ENCODE measurements around the gene KIAA1191. TPM values are rescaled to one million over a fixed set of nuclear protein-coding genes. Genes with fewer than 3 reads are reported as not detected.

The KIAA1191 gene
- total and polyA plus RNA-seq, 7 experiments from 2014 or later, result 43.1 to 76.6 (median 60.5) TPM

- Histone ChIP-seq H3K9me3 (ENCODE audit: control insufficient read depth in 2 of 3, low read length in 3 of 3) (no peaks in the 10 kb centered on the region), H3K27ac (ENCODE audit: low read depth, low read length) (no peak overlapping the region), H3K36me3 (ENCODE audit: control insufficient read depth in 2 of 3, insufficient read depth in 3 of 3, low read length in 3 of 3) (peaks cover 0 to 9% (median 0%) of the 10 kb centered on the region in 3 experiments), H3K4me1 (ENCODE audit: control insufficient read depth in 2 of 2, insufficient read depth in 2 of 2, low read length in 2 of 2) (peaks cover 0 to 6% of the 10 kb centered on the region in 2 donors), H3K4me3 (ENCODE audit: low read length) (no peak overlapping the region), H3K27me3 (ENCODE audit: control insufficient read depth in 2 of 2, insufficient read depth in 2 of 2, low read length in 2 of 2) (no peaks in the 10 kb centered on the region)
- Mint-ChIP-seq H3K36me3 (peaks cover 0 to 16% (median 7%) of the 10 kb centered on the region in 5 donors), H3K27ac (no peak overlapping the region), H3K4me3 (no peak overlapping the region), H3K4me1 (peaks cover 5 to 15% (median 8%) of the 10 kb centered on the region in 7 donors), H3K9me3 (peaks cover 0 to 2% (median 0%) of the 10 kb centered on the region in 11 donors), H3K27me3 (no peaks in the 10 kb centered on the region)
- ChIA-PET CTCF (no interaction called here), POLR2A (interaction anchor here (0.7 to 1.1 kb wide), 2 partner anchors 9 to 17 kb away, joined by 3 read pairs; no protein-coding TSS in a partner anchor)
- ATAC-seq (no peak), DNase-seq (no peak)
- intact Hi-C loops (cut with micrococcal nuclease), result loop anchor here (10.0 kb wide), 3 partner anchors 575 to 1835 kb away; partner anchors contain the start of genes HNRNPAB (in 1 of the 2) and HRH2 (in 1 of the 2)
Measured at GRCh38 chr5:176369934-176370711, 8.6 kb upstream of the KIAA1191 start.

- Mint-ChIP-seq H3K27ac (no peak overlapping the region), H3K4me1 (peaks cover 6 to 18% (median 12%) of the 10 kb centered on the region in 7 donors), H3K4me3 (no peak overlapping the region), H3K9me3 (peaks cover 0 to 2% (median 0%) of the 10 kb centered on the region in 11 donors), H3K36me3 (peaks cover 0 to 15% (median 7%) of the 10 kb centered on the region in 5 donors), H3K27me3 (no peaks in the 10 kb centered on the region)
- POLR2A ChIA-PET, result interaction anchor here (1.0 kb wide), 1 partner anchor 20 kb away, joined by 4 read pairs; the partner anchor contains the start of genes HIGD2A and NOP16
- H3K27me3 ChIP-seq (ENCODE audit: control insufficient read depth in 2 of 2, insufficient read depth in 2 of 2, low read length in 2 of 2), result no peaks in the 10 kb centered on the region
- intact Hi-C loops (cut with micrococcal nuclease), result loop anchor here (10.0 kb wide), 3 partner anchors 574 to 1836 kb away; partner anchors contain the start of genes HNRNPAB (in 1 of the 2) and HRH2 (in 1 of the 2)
- CTCF ChIA-PET, result interaction anchor here (0.6 to 0.7 kb wide), 2 partner anchors 134 to 591 kb away, joined by 3 read pairs; no protein-coding TSS in a partner anchor
- ATAC-seq (no peak), DNase-seq (no peak)
- peaks cover 0 to 6% (median 0%) of the 10 kb centered on the region in 3 experiments for H3K36me3 ChIP-seq (ENCODE audit: control insufficient read depth in 2 of 3, insufficient read depth in 3 of 3, low read length in 3 of 3)
- no peak overlapping the region for H3K27ac ChIP-seq (ENCODE audit: low read depth, low read length)
- H3K4me3 ChIP-seq (ENCODE audit: low read length), result no peak overlapping the region
- H3K9me3 ChIP-seq (ENCODE audit: control insufficient read depth in 2 of 3, low read length in 3 of 3), result no peaks in the 10 kb centered on the region
- peaks cover 6 to 12% of the 10 kb centered on the region in 2 donors for H3K4me1 ChIP-seq (ENCODE audit: control insufficient read depth in 2 of 2, insufficient read depth in 2 of 2, low read length in 2 of 2)
Measured at GRCh38 chr5:176368726-176369125, 7.2 kb upstream of the KIAA1191 start.

- intact Hi-C loops (cut with micrococcal nuclease), result loop anchor here (10.0 kb wide), 3 partner anchors 572 to 1838 kb away; partner anchors contain the start of genes HNRNPAB (in 1 of the 2) and HRH2 (in 1 of the 2)
- Mint-ChIP-seq H3K4me3 (peak overlapping the region; percentile 64 to 85 (median 80)), H3K36me3 (peaks cover 0 to 14% (median 7%) of the 10 kb centered on the region in 5 donors), H3K27ac (peak overlapping the region in 6 of 9 donors; percentile 4 to 72 (median 54)), H3K27me3 (no peaks in the 10 kb centered on the region), H3K9me3 (peaks cover 0 to 2% (median 0%) of the 10 kb centered on the region in 11 donors), H3K4me1 (peaks cover 6 to 35% (median 26%) of the 10 kb centered on the region in 7 donors)
- ATAC-seq, result no peak
- Histone ChIP-seq H3K27me3 (ENCODE audit: control insufficient read depth in 2 of 2, insufficient read depth in 2 of 2, low read length in 2 of 2) (no peaks in the 10 kb centered on the region), H3K4me1 (ENCODE audit: control insufficient read depth in 2 of 2, insufficient read depth in 2 of 2, low read length in 2 of 2) (peaks cover 13 to 18% of the 10 kb centered on the region in 2 donors), H3K9me3 (ENCODE audit: control insufficient read depth in 2 of 3, low read length in 3 of 3) (no peaks in the 10 kb centered on the region), H3K36me3 (ENCODE audit: control insufficient read depth in 2 of 3, insufficient read depth in 3 of 3, low read length in 3 of 3) (peaks cover 0 to 6% (median 0%) of the 10 kb centered on the region in 3 experiments), H3K4me3 (ENCODE audit: low read length) (peak overlapping the region; percentile 79), H3K27ac (ENCODE audit: low read depth, low read length) (peak overlapping the region; percentile 71)
- ChIA-PET CTCF (interaction anchor here (1.0 kb wide), 1 partner anchor 131 kb away, joined by 3 read pairs; no protein-coding TSS in a partner anchor), POLR2A (no interaction called here)
- no peak for DNase-seq
Measured at GRCh38 chr5:176366232-176366894, 4.8 kb upstream of the KIAA1191 start.

- Histone ChIP-seq H3K27me3 (ENCODE audit: control insufficient read depth in 2 of 2, insufficient read depth in 2 of 2, low read length in 2 of 2) (no peaks in the 10 kb centered on the region), H3K9me3 (ENCODE audit: control insufficient read depth in 2 of 3, low read length in 3 of 3) (no peaks in the 10 kb centered on the region), H3K4me3 (ENCODE audit: low read length) (peak within 1 kb of the TSS; percentile 79), H3K27ac (ENCODE audit: low read depth, low read length) (peak within 1 kb of the TSS; percentile 71), H3K36me3 (ENCODE audit: control insufficient read depth in 2 of 3, insufficient read depth in 3 of 3, low read length in 3 of 3) (peaks cover 0 to 6% (median 0%) of the 10 kb centered on the region in 3 experiments), H3K4me1 (ENCODE audit: control insufficient read depth in 2 of 2, insufficient read depth in 2 of 2, low read length in 2 of 2) (peaks cover 13 to 18% of the 10 kb centered on the region in 2 donors)
- H3K27me3 Mint-ChIP-seq, result no peaks in the 10 kb centered on the region
- ATAC-seq (peak; percentile 17), DNase-seq (peak in 8 of 9 donors; percentile 29 to 78 (median 40))
- peaks cover 0 to 12% (median 7%) of the 10 kb centered on the region in 5 donors for H3K36me3 Mint-ChIP-seq
- POLR2A ChIA-PET, result interaction anchor here (1.0 kb wide), 1 partner anchor 11 kb away, joined by 3 read pairs; no protein-coding TSS in a partner anchor
- intact Hi-C loops (cut with micrococcal nuclease), result loop anchor here (1.0 to 10.0 kb wide), 7 partner anchors 23 to 1839 kb away; partner anchors contain the start of genes CLTB (in 1 of the 2), FAF2 (in 1 of the 2), HIGD2A (in 1 of the 2) and HNRNPAB (in 1 of the 2)
- H3K4me3 Mint-ChIP-seq, result peak within 1 kb of the TSS; percentile 70 to 85 (median 81)
- peak within 1 kb of the TSS; percentile 43 to 85 (median 69) for H3K27ac Mint-ChIP-seq
- peaks cover 0 to 2% (median 0%) of the 10 kb centered on the region in 11 donors for H3K9me3 Mint-ChIP-seq
- peaks cover 6 to 35% (median 26%) of the 10 kb centered on the region in 7 donors for H3K4me1 Mint-ChIP-seq
- CTCF ChIA-PET, result interaction anchor here (1.0 kb wide), 1 partner anchor 130 kb away, joined by 3 read pairs; no protein-coding TSS in a partner anchor
Measured at GRCh38 chr5:176365351-176366231, 4.0 kb upstream of the KIAA1191 start, which contains the start of gene ARL10. ARL10 (plus strand) TSS chr5:176365487; CDS start chr5:176365564, 77 bp downstream.

- peak overlapping the region; percentile 71 for H3K27ac ChIP-seq (ENCODE audit: low read depth, low read length)
- POLR2A ChIA-PET, result interaction anchor here (1.0 to 1.5 kb wide), 2 partner anchors 12 to 24 kb away, joined by 3 to 5 read pairs; partner anchors contain the start of genes HIGD2A and NOP16
Measured at GRCh38 chr5:176364765-176365350, 3.3 kb upstream of the KIAA1191 start.

More at GRCh38 chr5:176364765-176365350, 3.3 kb upstream of the KIAA1191 start:
- Histone ChIP-seq H3K36me3 (ENCODE audit: control insufficient read depth in 2 of 3, insufficient read depth in 3 of 3, low read length in 3 of 3) (no peaks in the 10 kb centered on the region), H3K27me3 (ENCODE audit: control insufficient read depth in 2 of 2, insufficient read depth in 2 of 2, low read length in 2 of 2) (no peaks in the 10 kb centered on the region), H3K4me3 (ENCODE audit: low read length) (peak overlapping the region; percentile 79), H3K4me1 (ENCODE audit: control insufficient read depth in 2 of 2, insufficient read depth in 2 of 2, low read length in 2 of 2) (peaks cover 15 to 18% of the 10 kb centered on the region in 2 donors), H3K9me3 (ENCODE audit: control insufficient read depth in 2 of 3, low read length in 3 of 3) (no peaks in the 10 kb centered on the region)
- Mint-ChIP-seq H3K27me3 (no peaks in the 10 kb centered on the region), H3K4me1 (peaks cover 6 to 36% (median 27%) of the 10 kb centered on the region in 7 donors), H3K36me3 (peaks cover 0 to 13% (median 7%) of the 10 kb centered on the region in 5 donors), H3K4me3 (peak overlapping the region; percentile 70 to 84 (median 80)), H3K9me3 (peaks cover 0 to 2% (median 0%) of the 10 kb centered on the region in 11 donors), H3K27ac (peak overlapping the region; percentile 43 to 85 (median 69))
- ATAC-seq, result no peak
- DNase-seq, result peak in 1 of 9 donors; percentile 42
- intact Hi-C loops (cut with micrococcal nuclease), result loop anchor here (1.0 to 10.0 kb wide), 8 partner anchors 23 to 1840 kb away; partner anchors contain the start of genes SIMC1 (in 2 of the 2), CLTB (in 1 of the 2), FAF2 (in 1 of the 2) and HIGD2A (in 1 of the 2)
- CTCF ChIA-PET, result interaction anchor here (0.7 kb wide), 1 partner anchor 1006 kb away, joined by 3 read pairs; no protein-coding TSS in a partner anchor
